LNCaP clone FGC (cell line): ENCODE measurements around the gene MMEL1.
A peak's percentile ranks its signal among the peaks of the same experiment; 100 is the strongest.

Experiments
- DNase-seq: peaks from one replicate; pipeline ENCODE4 v3.0.0-alpha.2; 2011; ENCODE audit warnings: low read depth
- H3K4me3 ChIP-seq: 2 replicates; pipeline ENCODE4 v1.5.1; 2011; ENCODE audit warnings: mild to moderate bottlenecking, low read depth, low read length, control low read depth
- CTCF ChIP-seq: IDR thresholded peaks from 2 replicates; pipeline ENCODE4 v1.5.1; 2012; ENCODE audit warnings: mild to moderate bottlenecking; ENCODE audit not compliant: control insufficient read depth, insufficient read depth; ENCODE audit errors: extremely low read depth

Gene MMEL1

DNA sequence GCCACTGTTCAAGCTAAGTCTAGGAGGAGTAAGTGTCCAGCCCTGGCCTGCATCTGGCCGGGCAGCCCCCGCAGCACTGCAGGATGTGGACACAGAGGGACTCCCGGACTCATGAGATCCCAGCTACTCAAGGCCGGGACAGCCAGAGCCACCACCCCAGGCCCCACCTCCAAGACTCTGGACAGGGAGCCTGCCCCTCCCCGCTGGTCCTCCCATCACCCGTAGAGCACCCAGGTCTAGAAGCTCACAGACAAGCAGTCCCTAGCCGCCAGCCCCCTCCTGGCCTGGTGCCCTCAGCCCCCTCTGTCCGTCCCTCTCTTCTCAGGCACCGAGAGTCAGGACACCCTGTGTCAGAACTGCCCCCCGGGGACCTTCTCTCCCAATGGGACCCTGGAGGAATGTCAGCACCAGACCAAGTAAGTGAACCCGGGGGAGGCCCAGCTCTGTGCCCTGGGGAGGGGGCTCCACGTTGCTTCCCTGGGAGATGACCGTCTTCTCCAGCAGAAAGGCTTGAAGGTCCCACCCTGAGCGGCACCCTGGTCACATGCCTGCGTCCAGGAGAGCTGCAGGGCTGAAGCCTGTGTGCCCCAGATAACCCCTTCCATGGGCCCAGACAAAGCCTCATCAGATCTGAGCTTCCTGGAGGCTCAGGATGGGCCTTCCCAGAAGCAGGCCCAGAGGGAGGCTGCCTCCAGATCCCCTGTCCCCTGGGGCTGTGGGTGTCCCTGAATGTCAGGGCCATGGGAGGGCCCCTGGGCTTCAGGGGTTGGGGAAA lies 72.3 kb downstream of the MMEL1 start:
- no peak overlapping the region for H3K4me3 ChIP-seq
- DNase-seq: no peak
- TF ChIP-seq CTCF: no peak

DNA sequence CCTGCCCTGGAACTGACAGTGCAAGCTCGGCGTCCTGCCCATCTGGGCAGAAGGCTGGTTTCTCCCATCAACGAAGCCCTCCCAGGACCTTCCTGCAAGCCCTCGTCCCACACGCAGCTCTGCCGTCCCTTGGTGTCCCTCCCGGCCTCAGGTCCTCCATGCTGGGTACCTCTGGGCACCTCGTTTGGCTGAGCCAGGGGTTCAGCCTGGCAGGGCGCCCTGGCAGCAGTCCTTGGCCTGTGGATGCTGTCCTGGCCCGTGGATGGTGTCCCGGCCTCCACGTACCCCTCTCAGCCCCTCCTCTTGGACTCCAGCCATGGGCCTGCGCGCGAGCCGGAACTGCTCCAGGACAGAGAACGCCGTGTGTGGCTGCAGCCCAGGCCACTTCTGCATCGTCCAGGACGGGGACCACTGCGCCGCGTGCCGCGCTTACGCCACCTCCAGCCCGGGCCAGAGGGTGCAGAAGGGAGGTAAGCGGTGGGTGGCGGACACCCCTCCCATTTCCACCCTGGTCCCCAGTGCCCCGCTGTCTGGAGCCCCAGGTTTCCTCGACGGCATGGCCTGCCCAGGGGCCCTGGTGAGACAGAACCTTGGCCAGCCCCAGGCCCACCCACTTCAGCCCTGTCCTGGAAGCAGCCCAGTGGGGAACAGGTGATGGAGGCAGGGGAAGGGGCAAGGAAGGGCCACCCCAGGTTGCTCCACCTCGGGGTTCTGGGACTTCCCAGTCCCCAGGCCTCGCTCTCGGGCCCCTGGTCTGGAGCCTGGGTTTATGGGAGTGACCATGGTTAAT lies 73.1 kb downstream of the MMEL1 start:
- H3K4me3 ChIP-seq: no peak overlapping the region
- no peak for DNase-seq
- TF ChIP-seq CTCF: no peak

DNA sequence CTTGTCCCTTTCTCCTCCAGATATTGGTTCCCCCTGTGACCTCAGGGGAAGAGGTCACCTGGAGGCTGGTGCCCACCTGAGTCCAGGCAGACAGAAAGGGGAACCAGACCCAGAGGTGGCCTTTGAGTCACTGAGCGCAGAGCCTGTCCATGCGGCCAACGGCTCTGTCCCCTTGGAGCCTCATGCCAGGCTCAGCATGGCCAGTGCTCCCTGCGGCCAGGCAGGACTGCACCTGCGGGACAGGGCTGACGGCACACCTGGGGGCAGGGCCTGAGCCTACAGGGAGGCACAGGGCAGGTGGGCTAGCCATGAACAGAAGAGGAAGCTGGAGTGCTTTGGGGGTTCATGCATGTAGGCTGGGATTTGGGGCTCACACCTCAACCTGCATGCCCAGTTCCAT lies 74.0 kb downstream of the MMEL1 start:
- H3K4me3 ChIP-seq: no peak overlapping the region
- no peak for TF ChIP-seq CTCF
- no peak for DNase-seq

GRCh38 chr1:2558420-2558819 lies 74.4 kb downstream of the MMEL1 start:
- no peak for DNase-seq
- H3K4me3 ChIP-seq: no peak overlapping the region
- no peak for TF ChIP-seq CTCF

- H3K4me3 ChIP-seq: no peak overlapping the region
- no peak for DNase-seq
- TF ChIP-seq CTCF: no peak
Observed at GRCh38 chr1:2557482-2558400, 75.1 kb downstream of the MMEL1 start.

GRCh38 chr1:2556678-2557481 lies 75.9 kb downstream of the MMEL1 start:
- TF ChIP-seq CTCF: no peak
- DNase-seq: no peak
- peak overlapping the region; percentile 42 for H3K4me3 ChIP-seq
